Hepatocyte (in vitro differentiated cells): ENCODE data around the gene ABLIM1.

Experiments
- EZH2phosphoT487 ChIP-seq: fragments of 200-600 bp; sonication (generic); IDR thresholded peaks from one replicate; pipeline ENCODE4 v1.6.1; 2018; ENCODE audit warnings: antibody characterized with exemption, mild to moderate bottlenecking, low read depth, moderate library complexity; ENCODE audit not compliant: unreplicated experiment, severe bottlenecking
- TF ChIP-seq, protein P1 (sequence below): fragments of 200-600 bp; sonication (generic); IDR thresholded peaks from 2 replicates; pipeline ENCODE4 v1.5.1; 2016; ENCODE audit warnings: antibody characterized with exemption, mild to moderate bottlenecking; ENCODE audit not compliant: poor library complexity

- TF ChIP-seq, protein P1, sequence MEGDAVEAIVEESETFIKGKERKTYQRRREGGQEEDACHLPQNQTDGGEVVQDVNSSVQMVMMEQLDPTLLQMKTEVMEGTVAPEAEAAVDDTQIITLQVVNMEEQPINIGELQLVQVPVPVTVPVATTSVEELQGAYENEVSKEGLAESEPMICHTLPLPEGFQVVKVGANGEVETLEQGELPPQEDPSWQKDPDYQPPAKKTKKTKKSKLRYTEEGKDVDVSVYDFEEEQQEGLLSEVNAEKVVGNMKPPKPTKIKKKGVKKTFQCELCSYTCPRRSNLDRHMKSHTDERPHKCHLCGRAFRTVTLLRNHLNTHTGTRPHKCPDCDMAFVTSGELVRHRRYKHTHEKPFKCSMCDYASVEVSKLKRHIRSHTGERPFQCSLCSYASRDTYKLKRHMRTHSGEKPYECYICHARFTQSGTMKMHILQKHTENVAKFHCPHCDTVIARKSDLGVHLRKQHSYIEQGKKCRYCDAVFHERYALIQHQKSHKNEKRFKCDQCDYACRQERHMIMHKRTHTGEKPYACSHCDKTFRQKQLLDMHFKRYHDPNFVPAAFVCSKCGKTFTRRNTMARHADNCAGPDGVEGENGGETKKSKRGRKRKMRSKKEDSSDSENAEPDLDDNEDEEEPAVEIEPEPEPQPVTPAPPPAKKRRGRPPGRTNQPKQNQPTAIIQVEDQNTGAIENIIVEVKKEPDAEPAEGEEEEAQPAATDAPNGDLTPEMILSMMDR = no peak
- TF ChIP-seq EZH2phosphoT487 = no peak
Observed at GRCh38 chr10:114501650-114502049, 156.4 kb downstream of the ABLIM1 start.
